Prostate gland (tissue), 2 donors: ENCODE data around the gene ARMC6. TPM values are rescaled to one million over a fixed set of nuclear protein-coding genes. Genes with fewer than 3 reads are reported as not detected.

ENCODE experiments used
- DNase-seq: peaks from one replicate; pipeline ENCODE4 v3.0.0-alpha.2; 2019; ENCODE audit warnings: low spot score
- H3K27ac ChIP-seq, 2 donors: fragments of 200-600 bp; sonication (generic); 2 replicates each; pipeline ENCODE4 v1.5.1; 2017 to 2019
- H3K27me3 ChIP-seq: fragments of 200-600 bp; sonication (generic); replicated peaks from 2 replicates; pipeline ENCODE4 v1.5.1; 2019; ENCODE audit not compliant: insufficient read depth
- H3K36me3 ChIP-seq, 2 donors: fragments of 200-600 bp; sonication (generic); 1 replicate in 1 of 2; 2 replicates in 1 of 2; pipeline versions ENCODE4 v1.5.1 to v1.8.1; 2017 to 2019
- H3K4me1 ChIP-seq: fragments of 200-600 bp; sonication (generic); replicated peaks from 2 replicates; pipeline ENCODE4 v1.5.1; 2019
- H3K4me3 ChIP-seq, 2 donors: fragments of 200-600 bp; sonication (generic); 2 replicates each; pipeline ENCODE4 v1.5.1; 2017 to 2019
- H3K9me3 ChIP-seq: fragments of 200-600 bp; sonication (generic); 2 replicates; pipeline ENCODE4 v1.5.1; 2017
- POLR2A ChIP-seq: fragments of 450-650 bp; IDR thresholded peaks from one replicate; pipeline ENCODE4 v1.6.1; 2016; ENCODE audit warnings: antibody characterized with exemption, mild to moderate bottlenecking
- POLR2AphosphoS5 ChIP-seq: sonication (generic); formaldehyde crosslinking; IDR thresholded peaks from one replicate; pipeline ENCODE4 v1.6.1; 2017; ENCODE audit warnings: antibody characterized with exemption
- WGBS: methylation state at CpG from one replicate; pipeline ENCODE4 v1.1.5; 2018; 5-methylcytosine and 5-hydroxymethylcytosine counted together
- intact Hi-C: fragments of 100-400 bp; cut with DNase I; formaldehyde crosslinking; loops from one replicate; pipeline ENCODE4 v1.14.2; 2022
- total RNA-seq, 2 donors: library from RNA; depleted of rRNA; stranded (reverse); fragments of >200 nt; gene quantifications; one replicate each; pipeline ENCODE4 v1.1.0, GENCODE V29; 2016
- TF ChIP-seq, protein P1 (sequence below), 4 experiments: fragments of 200-600 bp in 2 of 4; fragments of 450-650 bp in 2 of 4; sonication (generic) in 2 of 4; IDR thresholded peaks; 1 replicate in 3 of 4; 2 replicates in 1 of 4; pipeline ENCODE4 v1.5.1; 2016 to 2019; ENCODE audit warnings: antibody characterized with exemption in 4 of 4, mild to moderate bottlenecking in 2 of 4, moderate library complexity in 2 of 4

ARMC6 gene
- total RNA-seq, 2 donors from 2014 or later, result 36.1 to 43.3 TPM

DNA sequence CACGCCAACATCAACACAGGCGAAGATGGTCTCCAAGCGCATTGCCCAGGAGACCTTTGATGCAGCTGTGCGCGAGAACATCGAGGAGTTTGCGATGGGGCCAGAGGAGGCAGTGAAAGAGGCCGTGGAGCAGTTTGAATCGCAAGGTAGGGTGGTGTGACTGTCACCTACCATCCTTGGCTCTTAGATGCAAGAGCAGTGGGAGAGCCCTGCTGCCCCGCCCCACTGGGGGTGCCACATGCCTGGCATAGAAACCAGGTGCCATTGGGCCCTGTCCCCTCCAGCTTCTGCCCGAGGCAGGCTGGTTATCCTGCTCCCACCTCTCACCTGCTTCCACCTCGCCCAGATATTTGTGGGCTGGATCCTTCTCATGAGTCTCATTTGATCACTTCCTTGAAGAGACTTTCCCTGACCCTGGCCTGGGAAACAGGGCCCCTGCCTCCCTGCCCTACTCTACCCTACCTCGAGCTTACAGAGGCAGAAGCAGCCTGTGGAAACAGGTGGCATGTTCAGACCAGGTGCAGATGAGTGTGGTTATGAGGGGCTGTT is 9.4 kb downstream of the ARMC6 start:
- Histone ChIP-seq H3K36me3 (no peaks in the 10 kb centered on the region), H3K4me1 (no peaks in the 10 kb centered on the region), H3K4me3 (no peak overlapping the region), H3K9me3 (no peaks in the 10 kb centered on the region), H3K27me3 (no peaks in the 10 kb centered on the region), H3K27ac (no peak overlapping the region)
- TF ChIP-seq, protein P1, sequence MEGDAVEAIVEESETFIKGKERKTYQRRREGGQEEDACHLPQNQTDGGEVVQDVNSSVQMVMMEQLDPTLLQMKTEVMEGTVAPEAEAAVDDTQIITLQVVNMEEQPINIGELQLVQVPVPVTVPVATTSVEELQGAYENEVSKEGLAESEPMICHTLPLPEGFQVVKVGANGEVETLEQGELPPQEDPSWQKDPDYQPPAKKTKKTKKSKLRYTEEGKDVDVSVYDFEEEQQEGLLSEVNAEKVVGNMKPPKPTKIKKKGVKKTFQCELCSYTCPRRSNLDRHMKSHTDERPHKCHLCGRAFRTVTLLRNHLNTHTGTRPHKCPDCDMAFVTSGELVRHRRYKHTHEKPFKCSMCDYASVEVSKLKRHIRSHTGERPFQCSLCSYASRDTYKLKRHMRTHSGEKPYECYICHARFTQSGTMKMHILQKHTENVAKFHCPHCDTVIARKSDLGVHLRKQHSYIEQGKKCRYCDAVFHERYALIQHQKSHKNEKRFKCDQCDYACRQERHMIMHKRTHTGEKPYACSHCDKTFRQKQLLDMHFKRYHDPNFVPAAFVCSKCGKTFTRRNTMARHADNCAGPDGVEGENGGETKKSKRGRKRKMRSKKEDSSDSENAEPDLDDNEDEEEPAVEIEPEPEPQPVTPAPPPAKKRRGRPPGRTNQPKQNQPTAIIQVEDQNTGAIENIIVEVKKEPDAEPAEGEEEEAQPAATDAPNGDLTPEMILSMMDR (IDR thresholded peaks at IDR 0.05), result no peak
- no peak for TF ChIP-seq POLR2A
- TF ChIP-seq POLR2AphosphoS5, result no peak
- WGBS, result 93% methylated on average over 13 of the region's 13 CpGs
- intact Hi-C loops, result no loop called here
- no peak for DNase-seq

DNA sequence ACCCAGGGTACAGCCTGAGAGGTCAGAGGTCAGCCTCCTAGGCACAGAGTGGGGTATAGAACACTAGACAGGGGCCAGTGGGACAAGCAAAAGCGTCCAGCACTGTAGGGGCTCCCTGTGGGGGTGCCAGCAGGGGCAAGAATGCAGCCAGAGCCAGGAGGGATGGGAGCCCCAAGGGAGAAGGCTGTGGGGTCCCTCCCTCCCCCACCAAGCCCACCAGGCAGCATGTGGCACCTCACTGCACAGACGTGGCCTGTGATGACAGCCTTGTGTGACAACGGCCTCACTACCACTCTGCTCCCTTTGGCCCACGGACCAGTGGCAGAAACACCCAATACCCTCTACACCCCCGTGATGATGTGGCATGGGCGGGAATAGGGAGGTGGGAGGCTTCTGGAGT is 10.1 kb downstream of the ARMC6 start:
- no peaks in the 10 kb centered on the region for H3K36me3 ChIP-seq

DNA sequence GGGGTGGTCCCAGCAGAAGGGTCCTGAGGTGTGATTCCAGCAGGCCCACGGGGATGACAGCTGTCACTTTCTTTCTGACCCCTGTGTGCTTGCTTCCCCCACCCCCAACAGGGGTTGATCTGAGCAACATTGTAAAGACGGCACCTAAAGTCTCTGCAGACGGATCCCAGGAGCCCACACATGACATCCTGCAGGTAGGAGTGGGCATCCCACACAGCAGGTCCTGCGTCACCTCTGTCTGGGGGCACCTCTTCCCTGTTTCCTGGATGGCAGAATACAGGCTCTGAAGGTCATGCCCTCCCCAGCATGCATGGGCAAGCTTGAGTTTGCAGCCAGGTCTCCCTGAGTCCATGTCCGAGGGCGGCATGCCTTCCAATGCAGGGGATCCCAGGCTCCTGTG is 10.5 kb downstream of the ARMC6 start:
- Histone ChIP-seq H3K9me3 (no peaks in the 10 kb centered on the region), H3K27ac (no peak overlapping the region), H3K4me3 (no peak overlapping the region), H3K4me1 (no peaks in the 10 kb centered on the region), H3K27me3 (no peaks in the 10 kb centered on the region), H3K36me3 (no peaks in the 10 kb centered on the region)
- WGBS, result 88% methylated on average over 6 of the region's 6 CpGs
- TF ChIP-seq POLR2AphosphoS5, result no peak
- TF ChIP-seq, protein P1 (IDR thresholded peaks at IDR 0.05), result no peak
- TF ChIP-seq POLR2A, result no peak
- no peak for DNase-seq
- intact Hi-C loops, result no loop called here

More for the DNA sequence above, 10.1 kb downstream of the ARMC6 start:
- Histone ChIP-seq H3K9me3 (no peaks in the 10 kb centered on the region), H3K27ac (no peak overlapping the region), H3K4me1 (no peaks in the 10 kb centered on the region), H3K4me3 (no peak overlapping the region), H3K27me3 (no peaks in the 10 kb centered on the region)
- WGBS, result 90% methylated on average over 6 of the region's 6 CpGs
- no peak for DNase-seq
- intact Hi-C loops, result no loop called here
- TF ChIP-seq POLR2A, result no peak
- TF ChIP-seq, protein P1 (IDR thresholded peaks at IDR 0.05), result no peak
- no peak for TF ChIP-seq POLR2AphosphoS5

DNA sequence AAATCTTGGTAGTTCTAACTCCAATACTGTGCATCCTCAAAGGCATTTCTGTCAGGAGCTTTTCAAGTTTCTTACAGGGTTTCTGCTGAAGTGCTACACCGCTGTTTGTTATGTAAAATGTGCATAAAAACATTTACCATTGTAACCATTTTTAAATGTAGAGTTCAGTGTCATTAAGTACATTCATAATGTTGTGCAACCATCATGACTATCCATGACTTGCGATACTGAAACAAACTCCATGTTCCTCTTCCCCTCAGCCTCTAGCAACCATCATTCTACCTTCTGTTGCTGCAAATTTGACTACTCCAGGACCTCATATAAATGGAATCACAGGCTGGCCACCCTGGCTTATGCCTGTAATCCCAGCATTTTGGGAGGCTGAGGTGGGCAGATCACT is 16.0 kb downstream of the ARMC6 start:
- 96% methylated on average over 2 of the region's 2 CpGs for WGBS
- Histone ChIP-seq H3K4me1 (no peaks in the 10 kb centered on the region), H3K9me3 (no peaks in the 10 kb centered on the region), H3K4me3 (no peak overlapping the region), H3K27ac (no peak overlapping the region), H3K27me3 (no peaks in the 10 kb centered on the region), H3K36me3 (peaks cover 0 to 4% of the 10 kb centered on the region in 2 donors)
- intact Hi-C loops, result no loop called here
- no peak for TF ChIP-seq POLR2A
- TF ChIP-seq POLR2AphosphoS5, result no peak
- TF ChIP-seq, protein P1 (IDR thresholded peaks at IDR 0.05), result no peak
- no peak for DNase-seq

DNA sequence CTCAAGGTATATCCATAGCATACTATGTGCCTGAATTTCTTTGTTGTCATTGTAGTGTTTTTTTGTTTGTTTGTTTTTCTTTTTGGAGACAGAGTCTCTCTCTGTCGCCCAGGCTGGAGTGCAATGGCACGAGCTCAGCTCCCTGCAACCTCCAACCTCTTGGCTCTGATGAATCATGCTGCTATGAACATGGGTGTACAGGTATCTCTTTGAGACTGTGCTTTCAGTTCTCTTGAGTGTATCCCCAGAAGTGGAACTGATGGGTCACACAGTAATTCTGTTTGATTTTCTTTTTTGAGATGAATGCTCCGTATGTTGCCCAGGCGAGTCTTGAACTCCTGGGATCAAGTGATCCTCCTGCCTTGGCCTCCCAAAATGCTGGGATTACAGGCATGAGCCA is 16.7 kb downstream of the ARMC6 start:
- H3K36me3 ChIP-seq, result peaks cover 3 to 4% of the 10 kb centered on the region in 2 donors
- H3K4me3 ChIP-seq, result no peak overlapping the region
- H3K9me3 ChIP-seq, result no peaks in the 10 kb centered on the region
- no peak overlapping the region for H3K27ac ChIP-seq
- H3K27me3 ChIP-seq, result no peaks in the 10 kb centered on the region
- TF ChIP-seq POLR2A, result no peak
- no peak for TF ChIP-seq POLR2AphosphoS5
- TF ChIP-seq, protein P1 (IDR thresholded peaks at IDR 0.05), result no peak
- DNase-seq, result no peak
- intact Hi-C loops, result no loop called here
- no peaks in the 10 kb centered on the region for H3K4me1 ChIP-seq
- 92% methylated on average over 4 of the region's 4 CpGs for WGBS
